Embryonic facial prominence (tissue), 1 donor: ENCODE results near the gene ABHD3.
"Not testable (repeated sequence)": the region's sequence is repeated elsewhere in the genome, so short reads cannot be mapped to it uniquely, and the experiment has no call there.

Source experiments
- DNase-seq: peaks from one replicate; pipeline ENCODE4 v3.0.0-alpha.2; 2016; ENCODE audit errors: extremely low spot score

ABHD3 gene

DNA sequence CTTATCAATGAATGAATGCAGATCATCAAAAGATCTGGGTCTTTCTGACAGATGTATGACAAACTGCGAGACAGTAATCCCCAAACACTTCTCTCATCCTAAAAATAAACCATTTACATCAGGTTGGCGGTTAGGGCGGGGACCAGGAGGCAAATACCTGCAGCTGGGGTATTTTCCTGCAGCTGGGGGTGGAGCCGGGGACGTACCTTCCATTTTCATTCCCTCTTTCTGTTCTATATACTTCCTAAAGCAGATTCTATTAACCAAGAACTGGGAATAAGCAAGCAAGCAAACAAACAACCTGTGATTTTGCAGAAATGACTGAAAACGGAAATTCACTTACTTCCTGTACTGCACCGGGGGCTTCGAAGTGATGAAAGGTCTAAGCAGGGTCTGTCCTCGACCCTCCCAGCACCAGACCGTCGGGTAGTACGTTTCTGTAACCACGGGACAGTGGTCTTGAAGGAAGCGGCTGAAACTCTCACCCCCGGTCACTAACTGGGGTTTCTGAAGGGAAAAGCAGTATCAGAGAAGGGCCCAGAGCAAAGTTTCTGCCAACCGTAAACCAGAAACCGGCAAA lies 1.2 kb downstream of the ABHD3 start:
- DNase-seq = no peak

DNA sequence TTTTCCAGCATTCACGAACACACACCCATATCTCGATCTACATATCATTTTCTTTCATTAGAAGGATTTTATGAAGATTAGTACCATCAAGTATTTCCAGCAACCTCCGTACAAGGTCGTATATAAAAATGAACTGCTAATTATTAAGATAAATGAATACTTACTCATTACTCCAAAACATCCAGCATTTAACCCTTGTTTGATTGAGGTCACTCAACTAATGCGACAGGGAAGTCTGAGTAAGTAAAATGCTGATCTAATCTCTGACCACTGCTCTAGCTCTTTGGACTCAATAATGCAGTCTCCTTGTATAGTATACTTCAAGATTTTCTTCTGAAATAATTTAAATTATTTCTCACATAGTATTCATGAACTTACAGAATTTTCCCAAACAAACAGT lies 2.0 kb downstream of the ABHD3 start:
- DNase-seq = no peak

DNA sequence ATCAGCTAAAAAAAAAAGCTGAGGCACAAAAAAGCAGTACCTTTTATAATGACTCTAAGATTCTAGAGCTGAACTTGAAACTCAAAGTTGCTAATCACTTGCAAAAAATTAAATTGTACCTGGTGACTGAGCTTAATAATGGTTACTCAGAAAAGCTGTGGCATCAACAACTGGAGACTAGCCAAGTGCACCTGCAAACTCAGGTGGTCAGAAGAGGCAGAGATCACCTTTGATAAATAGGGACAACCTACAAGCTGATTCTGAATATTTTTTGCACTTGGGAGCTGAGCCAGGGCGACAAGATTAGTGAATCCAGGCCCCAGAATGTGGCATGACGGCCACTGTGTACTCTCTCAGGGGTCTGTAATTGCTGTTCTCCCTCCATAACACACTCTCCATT lies 3.0 kb downstream of the ABHD3 start:
- no peak for DNase-seq

DNA sequence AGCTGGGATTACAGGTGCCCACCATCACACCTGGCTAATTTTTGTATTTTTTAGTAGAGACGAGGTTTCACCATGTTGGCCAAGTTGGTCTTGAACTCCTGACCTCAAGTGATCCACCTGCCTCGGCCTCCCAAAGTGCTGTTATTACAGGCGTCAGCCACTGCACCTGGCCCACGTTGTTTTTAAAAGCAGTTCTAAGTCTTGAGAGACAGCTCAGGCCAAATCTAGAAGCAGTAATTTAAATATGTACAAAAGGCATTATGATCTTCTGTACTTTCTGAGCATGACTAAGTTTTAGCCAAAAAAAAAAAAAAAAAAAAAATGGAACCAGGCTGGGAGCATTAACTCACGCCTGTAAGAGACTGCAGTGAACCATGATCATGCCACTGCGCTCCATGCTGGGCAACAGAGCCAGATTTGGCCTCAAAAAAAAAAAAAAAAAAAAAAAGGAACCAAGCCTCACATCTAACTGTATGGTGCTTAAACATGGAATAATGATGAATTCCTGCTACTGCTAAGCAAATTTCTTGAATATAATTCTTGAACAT lies 4.0 kb downstream of the ABHD3 start:
- DNase-seq = no peak

DNA sequence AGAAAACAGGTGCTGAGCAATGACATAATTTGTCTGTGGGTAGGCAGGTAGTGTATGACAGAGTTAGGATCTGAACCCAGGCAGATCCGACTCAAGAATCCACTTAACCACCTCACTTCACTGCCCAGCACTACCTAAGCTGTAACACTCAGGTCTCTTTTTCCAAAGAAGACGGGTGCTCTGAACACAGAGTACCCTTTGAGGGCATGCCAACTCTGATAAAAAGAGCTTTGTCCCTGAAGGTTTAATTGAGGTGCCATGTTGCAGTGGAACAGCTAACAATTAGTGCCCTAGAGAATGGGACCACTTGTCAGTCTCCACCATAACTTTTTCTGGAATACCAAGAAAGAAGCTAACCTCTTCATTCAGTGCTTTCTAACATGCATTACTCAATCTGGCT lies 11.3 kb downstream of the ABHD3 start:
- no peak for DNase-seq

DNA sequence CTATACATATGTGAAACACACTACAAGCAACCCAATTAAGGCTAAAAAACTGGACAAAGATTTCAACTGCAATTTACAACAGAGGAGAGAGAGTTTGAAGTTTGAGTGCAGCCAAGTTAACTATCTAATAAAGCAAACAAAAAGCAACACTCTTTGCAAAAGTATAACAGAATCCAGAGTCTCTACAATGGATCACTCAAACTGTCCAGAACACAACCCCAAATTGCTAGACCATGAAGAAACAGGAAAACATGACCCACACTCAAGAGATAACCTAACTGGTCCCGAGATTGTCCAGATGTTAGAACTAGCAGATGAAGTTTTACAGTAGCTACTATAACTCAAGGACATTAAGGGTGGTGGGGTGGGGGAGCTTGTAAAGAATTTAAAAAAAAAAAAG lies 14.8 kb downstream of the ABHD3 start:
- DNase-seq = no peak

DNA sequence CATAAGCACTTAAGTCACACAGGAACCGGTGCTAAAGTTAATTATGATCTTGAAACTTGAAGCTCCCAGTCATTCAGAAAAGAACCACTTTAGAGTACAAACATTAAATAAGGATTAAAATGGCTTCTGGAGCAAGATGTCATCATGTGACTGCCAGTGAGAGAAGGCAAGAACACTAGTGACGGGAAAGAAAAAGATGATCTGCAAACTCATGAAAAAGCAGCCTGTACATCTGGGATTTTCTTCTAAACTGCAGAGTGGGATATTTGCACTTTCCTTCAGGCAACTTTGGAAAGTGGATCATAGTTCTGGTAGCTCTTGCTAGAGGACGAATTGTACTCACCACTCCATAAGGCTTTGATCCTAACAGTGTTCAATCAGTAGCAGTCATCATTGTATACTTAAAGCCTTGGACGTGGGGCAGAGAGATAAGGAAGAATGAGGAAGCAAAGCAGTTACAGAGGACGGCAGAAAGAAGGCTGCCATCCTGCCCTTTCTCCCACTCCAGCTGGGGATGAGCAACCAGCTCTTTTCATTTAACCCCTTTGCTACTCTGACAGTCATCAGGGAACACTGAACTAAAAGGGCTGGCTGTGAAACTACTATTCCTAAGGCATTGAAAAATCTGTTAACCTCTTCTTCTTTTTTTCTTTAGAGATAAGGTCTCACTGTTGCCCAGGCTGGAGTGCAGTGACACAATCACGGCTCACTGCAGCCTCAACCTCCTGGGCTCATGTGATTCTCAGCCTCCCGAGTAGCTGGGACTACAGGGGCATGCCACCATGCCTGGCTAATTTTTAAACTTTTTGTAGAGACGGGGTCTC lies 18.1 kb downstream of the ABHD3 start:
- no peak for DNase-seq

DNA sequence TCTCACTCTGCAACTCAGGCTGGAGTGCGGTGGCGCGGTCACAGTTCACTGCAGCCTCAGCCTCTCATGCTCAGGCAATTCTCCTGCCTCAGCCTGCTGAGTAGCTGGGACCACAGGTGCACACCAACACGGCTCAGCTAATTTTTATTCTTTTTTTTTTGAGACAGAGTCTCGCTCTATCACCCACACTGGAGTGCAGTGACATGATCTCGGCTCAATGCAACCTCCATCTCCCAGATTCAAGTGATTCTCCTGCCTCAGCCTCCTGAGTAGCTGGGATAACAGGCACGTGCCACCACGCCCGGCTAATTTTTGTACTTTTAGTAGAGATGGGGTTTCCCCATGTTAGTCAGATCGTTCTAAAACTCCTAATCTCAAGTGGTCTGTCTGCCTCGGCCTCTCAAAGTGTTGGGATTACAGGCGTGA lies 19.0 kb downstream of the ABHD3 start:
- not testable (repeated sequence) for DNase-seq

DNA sequence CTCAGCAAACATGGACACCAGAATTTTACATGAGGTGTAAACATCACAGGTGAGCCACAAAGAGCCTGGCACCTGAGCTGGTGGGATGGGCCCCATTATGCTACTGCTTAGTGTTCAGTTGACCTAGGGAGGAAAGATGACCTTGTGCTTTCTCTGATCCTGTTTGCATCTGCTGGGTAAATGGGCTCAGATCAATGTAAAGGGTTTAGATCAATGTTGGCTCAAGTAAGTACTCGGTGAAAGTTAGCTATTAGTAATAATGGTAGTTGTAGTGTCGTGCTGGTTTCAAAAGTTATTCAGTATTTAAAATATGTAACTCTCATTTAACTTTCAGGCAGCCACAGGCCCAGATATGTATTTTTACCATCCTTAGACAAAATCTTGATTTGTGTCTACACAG lies 19.8 kb downstream of the ABHD3 start:
- no peak for DNase-seq

DNA sequence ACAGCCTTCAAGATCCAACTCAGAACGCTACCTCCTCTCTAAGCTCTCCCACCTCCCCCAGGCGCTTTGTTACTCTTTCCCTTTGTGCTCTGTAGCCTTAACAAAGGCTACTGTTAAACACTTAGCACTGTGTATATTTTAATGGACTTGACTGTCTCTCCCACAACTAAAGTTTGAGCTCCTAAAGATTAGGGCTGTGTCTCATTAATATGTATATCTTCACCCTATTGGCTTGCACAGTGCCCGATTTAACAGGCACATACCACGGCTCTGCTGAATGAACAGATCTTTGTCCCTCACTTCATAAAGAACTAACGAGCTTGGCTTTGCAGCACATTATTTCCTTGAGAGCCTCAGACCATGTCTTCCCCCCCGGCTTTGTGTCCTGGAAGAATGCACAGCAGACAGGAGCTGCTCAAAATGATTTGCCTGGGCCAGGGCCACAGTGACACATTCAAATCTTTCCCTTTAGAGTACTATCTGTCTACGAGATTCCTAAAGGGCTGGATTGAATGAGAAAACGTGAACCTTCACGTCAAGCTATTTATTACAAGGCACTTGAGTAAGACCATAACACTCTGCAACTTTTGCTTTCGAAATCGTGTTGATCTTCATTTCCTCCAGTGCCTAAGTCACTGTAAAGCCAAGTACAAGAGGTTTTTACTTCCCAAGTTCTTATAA lies 22.1 kb downstream of the ABHD3 start:
- DNase-seq = no peak

DNA sequence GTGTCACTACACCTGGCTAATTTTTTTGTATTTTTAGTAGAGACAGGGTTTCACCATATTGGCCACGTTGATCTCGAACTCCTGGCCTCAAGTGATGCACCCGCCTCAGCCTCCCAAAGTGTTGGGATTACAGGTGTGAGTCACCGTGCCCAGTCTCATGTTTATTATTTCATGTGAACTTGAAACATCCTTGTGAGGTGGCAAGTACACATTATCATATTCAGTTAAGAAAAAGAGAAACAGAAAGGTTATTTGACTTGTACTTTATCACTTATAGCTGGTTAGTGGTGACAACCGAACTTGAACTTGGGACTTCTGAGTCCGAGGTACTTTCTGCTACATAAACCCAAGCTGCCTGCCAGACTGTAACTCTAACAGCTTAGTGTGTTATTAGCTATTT lies 24.4 kb downstream of the ABHD3 start:
- no peak for DNase-seq

DNA sequence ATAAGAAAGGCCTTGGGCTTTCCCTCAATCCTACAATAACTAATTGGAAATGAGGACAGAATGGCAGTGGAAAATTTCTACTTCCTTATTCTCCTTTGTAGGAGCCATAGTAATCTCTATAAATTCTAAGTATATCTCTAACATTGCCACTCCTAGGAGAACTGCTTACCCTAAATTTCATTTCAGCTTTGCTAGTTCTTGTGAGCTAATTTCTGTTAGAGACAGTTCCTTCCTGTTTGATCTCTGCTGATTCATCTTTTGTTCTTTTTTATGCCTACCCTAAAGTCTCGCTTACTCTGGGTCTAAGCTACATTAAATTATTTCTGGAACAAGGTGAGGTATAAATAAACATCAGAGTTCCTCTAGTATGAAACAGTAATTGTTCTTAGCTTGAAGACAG lies 25.7 kb downstream of the ABHD3 start:
- no peak for DNase-seq

DNA sequence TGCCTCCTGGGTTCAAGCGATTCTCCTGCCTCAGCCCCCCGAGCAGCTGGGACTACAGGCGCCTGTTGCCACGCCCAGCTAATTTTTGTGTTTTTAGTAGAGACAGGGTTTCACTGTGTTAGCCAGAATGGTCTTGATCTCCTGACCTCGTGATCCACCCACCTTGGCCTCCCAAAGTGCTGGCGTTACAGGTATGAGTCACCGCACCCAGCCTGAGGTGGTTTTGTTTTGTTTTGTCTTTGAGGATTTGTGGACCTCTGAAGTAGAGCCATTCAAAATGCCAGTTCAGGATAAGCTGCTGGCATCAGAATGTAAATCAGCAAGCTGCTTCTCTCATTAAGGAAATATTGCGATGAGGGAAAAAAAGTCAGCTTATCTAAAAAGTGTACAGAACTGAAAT lies 29.2 kb downstream of the ABHD3 start:
- DNase-seq = not testable (repeated sequence)

DNA sequence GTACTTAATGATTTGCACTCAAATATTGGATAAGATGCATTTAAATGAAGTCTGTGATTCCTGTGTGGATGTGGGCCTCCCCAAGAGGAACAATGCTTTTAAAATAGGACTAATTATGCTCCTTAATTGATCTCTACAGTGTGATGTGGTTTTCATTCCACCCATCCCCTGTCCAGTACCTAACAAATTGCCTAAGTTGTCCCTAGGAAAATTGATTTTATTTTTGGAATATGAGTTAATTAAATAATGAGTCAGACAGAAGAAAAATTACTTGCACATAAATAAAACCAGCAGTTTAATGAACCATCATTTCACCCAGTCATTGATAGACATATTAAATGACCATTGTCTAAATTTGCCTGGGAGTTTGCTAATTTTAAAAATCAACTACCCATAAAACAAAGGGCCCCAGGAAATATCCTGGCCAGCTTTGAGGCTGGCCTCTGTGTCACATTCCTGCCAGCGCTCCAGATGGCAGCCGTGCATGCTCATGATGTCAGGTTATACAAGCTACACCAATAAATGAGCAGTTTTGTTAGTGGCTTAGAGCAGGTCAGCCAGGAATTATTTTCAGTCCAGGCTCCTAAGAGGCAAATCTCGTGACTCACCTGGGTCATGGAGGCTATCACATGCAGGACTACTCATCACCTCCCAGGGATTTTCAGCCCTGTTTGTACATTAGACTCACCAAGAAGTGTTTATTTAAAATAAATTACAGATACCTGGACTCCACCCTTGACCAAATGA lies 31.9 kb downstream of the ABHD3 start:
- DNase-seq = no peak

DNA sequence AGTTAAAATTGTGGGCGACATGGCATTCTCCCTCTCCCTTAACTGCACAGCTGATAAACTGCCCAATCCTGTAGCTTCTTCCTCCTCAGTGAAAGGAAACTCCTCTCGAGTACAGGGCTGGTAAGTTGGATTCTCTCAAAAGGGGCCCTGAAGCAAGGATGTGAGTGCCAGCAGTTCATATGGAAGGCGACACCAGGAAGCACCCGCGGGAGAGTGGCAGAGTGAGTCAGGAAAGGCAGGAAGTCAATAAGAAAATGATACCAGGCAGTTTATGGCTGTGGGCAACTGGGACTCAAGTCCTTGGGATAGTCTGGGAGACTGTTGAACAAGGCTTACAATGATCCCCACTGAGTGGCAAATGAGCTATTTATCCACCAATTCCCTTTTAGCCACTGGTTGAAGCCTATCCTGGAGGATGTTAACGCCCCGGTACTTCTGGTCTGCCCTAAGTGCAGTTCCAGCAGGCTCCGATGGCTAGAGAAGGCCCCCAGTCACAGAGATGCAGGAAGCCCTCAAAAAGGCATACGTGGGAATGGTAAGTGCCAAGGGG lies 34.8 kb downstream of the ABHD3 start:
- no peak for DNase-seq

DNA sequence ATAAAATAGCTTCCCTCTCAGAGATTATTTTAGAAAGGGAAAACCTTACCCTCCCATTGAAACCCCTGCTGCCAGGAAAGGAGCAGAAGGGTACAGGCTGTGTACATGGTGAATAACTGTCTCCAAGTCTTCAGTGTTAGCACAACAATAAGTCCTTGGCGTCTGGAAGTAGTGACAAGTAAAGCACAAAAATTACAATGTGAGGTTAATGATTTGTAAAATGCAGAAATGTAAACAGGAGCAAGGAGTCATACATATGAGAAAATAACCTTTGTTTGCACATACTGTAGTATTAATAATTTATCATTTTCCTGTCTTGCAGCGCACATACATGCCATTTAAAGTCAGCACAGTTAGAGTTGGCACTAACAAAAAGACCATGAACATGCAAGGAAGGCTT lies 40.5 kb downstream of the ABHD3 start:
- DNase-seq = no peak

DNA sequence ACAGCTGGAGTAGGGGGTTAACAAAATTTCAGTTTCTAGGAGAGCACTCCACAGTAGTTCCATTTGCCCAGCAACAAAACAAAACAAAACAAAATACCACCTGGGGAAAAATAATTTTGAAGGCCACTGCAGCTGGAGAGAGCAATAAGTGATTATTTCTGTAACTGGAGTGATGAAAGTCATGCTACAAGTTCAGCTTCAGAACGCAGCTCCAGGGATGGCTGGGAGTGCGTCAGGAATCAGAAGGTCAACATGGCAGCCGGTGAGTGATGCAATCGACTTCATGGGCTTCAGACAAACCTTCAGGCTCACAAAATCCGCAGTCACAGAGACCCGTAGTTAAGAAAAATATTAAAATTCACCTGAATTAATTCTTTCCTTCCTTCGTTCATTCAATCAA lies 41.0 kb downstream of the ABHD3 start:
- no peak for DNase-seq

DNA sequence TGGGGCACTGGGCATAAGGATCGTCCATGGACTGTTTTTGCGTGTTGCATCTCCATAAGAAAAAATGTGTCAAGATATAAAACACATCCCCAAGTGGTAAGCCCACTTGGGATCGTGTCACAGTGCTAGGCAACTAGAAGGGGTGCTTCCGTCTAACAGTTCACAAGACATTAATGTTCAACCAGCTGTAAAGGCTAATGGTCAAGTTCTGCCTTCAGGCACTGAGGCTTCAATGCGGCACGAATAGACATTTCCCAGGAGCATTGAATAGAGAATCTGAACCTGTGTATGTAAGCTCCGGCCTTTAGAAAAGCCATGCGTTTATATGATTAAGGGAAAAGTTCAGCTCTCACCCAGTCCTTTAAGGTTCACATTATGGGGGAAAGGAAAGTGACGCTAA lies 42.0 kb downstream of the ABHD3 start:
- no peak for DNase-seq

DNA sequence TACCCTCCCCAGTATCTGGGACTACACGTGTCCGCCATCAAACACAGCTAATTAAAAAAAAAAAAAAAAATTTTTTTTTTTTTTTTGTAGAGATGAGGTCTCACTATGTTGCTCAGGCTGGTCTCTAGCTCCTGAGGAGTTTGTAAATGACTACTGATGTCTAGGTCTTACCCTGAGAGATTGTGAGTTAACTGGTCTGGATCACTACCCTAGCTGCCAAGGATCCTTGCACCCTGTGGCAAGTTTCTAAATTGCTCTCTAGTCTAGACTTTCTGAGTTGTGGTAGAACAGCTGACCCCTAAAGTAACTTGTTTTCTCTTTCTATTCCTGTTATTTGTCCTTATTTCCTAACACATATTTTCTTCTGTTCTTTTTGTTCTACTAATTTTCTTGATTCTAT lies 44.5 kb downstream of the ABHD3 start:
- no peak for DNase-seq

DNA sequence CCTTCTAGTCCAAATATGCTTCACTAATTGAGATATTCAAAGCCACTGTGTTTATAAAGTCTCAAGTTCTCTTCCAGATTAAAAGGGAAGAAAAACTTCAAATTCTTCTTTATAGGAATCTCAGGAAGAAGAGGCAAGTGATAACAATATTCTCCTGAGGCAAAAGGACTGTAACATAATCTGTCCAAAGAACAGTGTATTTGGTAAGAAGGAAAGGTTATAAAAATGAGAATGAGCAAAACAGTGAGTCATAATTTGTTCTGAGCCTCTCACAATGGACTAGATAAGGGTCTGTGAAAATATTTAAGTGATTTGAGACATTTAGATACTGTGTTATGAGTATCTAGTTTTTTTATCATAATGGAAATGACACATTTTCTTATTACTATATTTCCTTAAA lies 48.2 kb downstream of the ABHD3 start:
- no peak for DNase-seq

DNA sequence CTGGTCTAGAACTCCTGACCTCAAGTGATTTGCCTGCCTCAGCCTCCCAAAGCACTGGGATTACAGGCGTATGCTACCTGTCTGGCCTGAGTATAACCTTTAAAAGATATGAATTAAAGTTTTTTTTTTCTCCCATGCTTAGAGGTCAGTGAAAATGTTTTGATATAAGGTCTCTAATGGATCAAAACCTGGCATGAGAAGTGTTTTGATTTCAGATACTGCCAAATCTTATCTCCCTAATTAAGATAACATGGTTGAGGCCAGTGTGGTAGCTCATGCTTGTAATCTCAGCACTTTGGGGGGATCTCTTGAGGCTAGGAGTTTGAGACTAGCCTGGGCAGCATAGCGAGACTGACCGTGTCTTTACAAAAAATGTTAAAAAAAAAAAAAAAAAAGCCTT lies 51.2 kb downstream of the ABHD3 start:
- DNase-seq = no peak

DNA sequence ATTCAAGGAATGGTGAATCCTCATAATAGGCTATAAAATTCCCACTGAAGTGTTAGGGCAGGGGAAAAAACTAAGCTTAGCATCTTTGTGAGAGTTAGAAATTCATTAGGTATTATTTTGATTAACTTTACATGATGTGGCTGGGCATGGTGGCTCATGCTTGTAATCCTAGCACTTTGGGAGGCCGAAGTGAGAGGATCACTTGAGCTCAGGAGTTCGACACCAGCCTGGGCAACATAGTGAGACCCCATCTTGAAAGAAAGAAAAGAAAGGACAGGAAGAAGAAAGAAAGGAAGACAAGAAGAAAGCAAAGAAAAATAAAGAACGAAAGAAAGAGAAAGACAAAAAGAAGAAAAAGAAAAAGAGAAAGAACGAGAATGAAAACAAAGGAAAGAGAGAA lies 52.5 kb downstream of the ABHD3 start:
- DNase-seq = no peak
